Cardiac muscle cell (in vitro differentiated cells and primary cell): ENCODE data around the gene SF3A2. TPM values are rescaled to one million over a fixed set of nuclear protein-coding genes. Genes with fewer than 3 reads are reported as not detected.

ENCODE experiments used
- DNase-seq, 2 donors: peaks; one replicate each; pipeline versions ENCODE4 v3.0.0 to v3.0.0-alpha.2; 2010 to 2017; ENCODE audit warnings: low read depth in 1 of 2, low spot score in 1 of 2
- H3K27ac ChIP-seq: fragments of 200-600 bp; sonication (generic); 2 replicates; pipeline ENCODE4 v1.5.1; 2016
- H3K27me3 ChIP-seq: fragments of 200-600 bp; sonication (generic); 2 replicates; pipeline ENCODE4 v1.6.0; 2016; ENCODE audit warnings: control low read depth
- H3K36me3 ChIP-seq: fragments of 200-600 bp; sonication (generic); 2 replicates; pipeline ENCODE4 v1.5.1; 2016; ENCODE audit warnings: control low read depth
- H3K4me1 ChIP-seq: fragments of 200-600 bp; sonication (generic); 2 replicates; pipeline ENCODE4 v1.8.1; 2017; ENCODE audit warnings: low read depth, mild to moderate bottlenecking, mixed run types
- H3K4me3 ChIP-seq: fragments of 200-600 bp; sonication (generic); 2 replicates; pipeline ENCODE4 v1.5.1; 2016; ENCODE audit warnings: mild to moderate bottlenecking
- H3K9me3 ChIP-seq: fragments of 200-600 bp; sonication (generic); 2 replicates; pipeline ENCODE4 v1.5.1; 2017; ENCODE audit warnings: low read depth, mild to moderate bottlenecking, control low read depth
- CTCF ChIP-seq: IDR thresholded peaks from 2 replicates; pipeline ENCODE4 v1.5.1; 2012; ENCODE audit warnings: low read depth, mild to moderate bottlenecking, low read length
- polyA plus RNA-seq: library from polyadenylated mRNA; unstranded; fragments of >200 nt; fragmentation: Nextera tagmentation; extraction: Ambion mirVana; gene quantifications from 2 replicates; pipeline ENCODE4 v1.2.1, GENCODE V29; 2016
- total RNA-seq: library from RNA; depleted of rRNA; stranded (reverse); fragments of >200 nt; gene quantifications from 2 replicates; pipeline ENCODE4 v1.2.3, GENCODE V29; 2016

The SF3A2 gene
- total and polyA plus RNA-seq, 2 experiments from 2014 or later: 60.6 to 111 TPM

GRCh38 chr19:2191456-2192310, 44.9 kb upstream of the SF3A2 start:
- peaks cover 31% of the 10 kb centered on the region for H3K4me1 ChIP-seq
- TF ChIP-seq CTCF: no peak
- H3K27me3 ChIP-seq: no peaks in the 10 kb centered on the region
- peaks cover 2% of the 10 kb centered on the region for H3K36me3 ChIP-seq
- H3K27ac ChIP-seq: peak overlapping the region; percentile 34
- no peaks in the 10 kb centered on the region for H3K9me3 ChIP-seq
- no peak for DNase-seq
- H3K4me3 ChIP-seq: no peak overlapping the region

- Histone ChIP-seq H3K4me1 (peaks cover 22% of the 10 kb centered on the region), H3K4me3 (no peak overlapping the region), H3K9me3 (no peaks in the 10 kb centered on the region), H3K27me3 (no peaks in the 10 kb centered on the region), H3K27ac (no peak overlapping the region), H3K36me3 (peaks cover 2% of the 10 kb centered on the region)
- no peak for TF ChIP-seq CTCF
- no peak for DNase-seq
Observed at GRCh38 chr19:2192862-2193261, 43.8 kb upstream of the SF3A2 start.

- no peak overlapping the region for H3K4me3 ChIP-seq
- H3K36me3 ChIP-seq: peaks cover 2% of the 10 kb centered on the region
Observed at GRCh38 chr19:2193807-2194206, 42.8 kb upstream of the SF3A2 start.

GRCh38 chr19:2194513-2195078, 42.0 kb upstream of the SF3A2 start:
- H3K9me3 ChIP-seq: no peaks in the 10 kb centered on the region
- no peaks in the 10 kb centered on the region for H3K27me3 ChIP-seq
- no peak for DNase-seq
- peaks cover 2% of the 10 kb centered on the region for H3K36me3 ChIP-seq
- TF ChIP-seq CTCF: no peak
- no peak overlapping the region for H3K27ac ChIP-seq
- H3K4me1 ChIP-seq: peaks cover 11% of the 10 kb centered on the region
- no peak overlapping the region for H3K4me3 ChIP-seq

More at GRCh38 chr19:2193807-2194206, 42.8 kb upstream of the SF3A2 start:
- Histone ChIP-seq H3K27ac (no peak overlapping the region), H3K9me3 (no peaks in the 10 kb centered on the region), H3K4me1 (peaks cover 13% of the 10 kb centered on the region), H3K27me3 (no peaks in the 10 kb centered on the region)
- TF ChIP-seq CTCF: no peak
- no peak for DNase-seq

GRCh38 chr19:2195361-2195760, 41.3 kb upstream of the SF3A2 start:
- no peak overlapping the region for H3K27ac ChIP-seq
- TF ChIP-seq CTCF: no peak
- no peaks in the 10 kb centered on the region for H3K9me3 ChIP-seq
- H3K27me3 ChIP-seq: no peaks in the 10 kb centered on the region
- peaks cover 6% of the 10 kb centered on the region for H3K4me1 ChIP-seq
- DNase-seq: no peak
- peaks cover 2% of the 10 kb centered on the region for H3K36me3 ChIP-seq
- no peak overlapping the region for H3K4me3 ChIP-seq
